Measurements from ENCODE around the gene DNM3. TPM values are rescaled to one million over a fixed set of nuclear protein-coding genes. Genes with fewer than 3 reads are reported as not detected.

DNM3 gene
- total RNA-seq (2021) (0.71 and 0.94 TPM in 2 replicates), Bru-seq, nascent RNA (percentile 38 among the genes with signal in this experiment), BruChase-seq, experiment 1, labeled RNA remaining after a 2-hour chase (percentile 33 among the genes with signal in this experiment), BruChase-seq, experiment 2, labeled RNA remaining after a 6-hour chase (percentile 33 among the genes with signal in this experiment)
- long read RNA-seq, partial matches to known transcripts = 2 of 7 reads
- long read RNA-seq, other reads (novel, unspliced or antisense) = 5 of 7 reads

- no peaks in the 10 kb centered on the region for H3K36me3 ChIP-seq (ENCODE audit: insufficient read depth, low read length, poor library complexity, severe bottlenecking)
- intact Hi-C loops (cut with micrococcal nuclease; ENCODE audit: unreplicated experiment) = no loop called here
- POLR2A ChIA-PET (ENCODE audit: low non-redundant PET) = no interaction called here
- BruUV-seq (replicated peaks) = no TSS peak
- H3K4me1 ChIP-seq (ENCODE audit: insufficient read depth, low read length, poor library complexity, severe bottlenecking) = peaks cover 8% of the 10 kb centered on the region
- H3K27ac ChIP-seq (ENCODE audit: low read depth, low read length, poor library complexity, severe bottlenecking) = no peak within 1 kb of the TSS
- TF ChIP-seq, protein P1, sequence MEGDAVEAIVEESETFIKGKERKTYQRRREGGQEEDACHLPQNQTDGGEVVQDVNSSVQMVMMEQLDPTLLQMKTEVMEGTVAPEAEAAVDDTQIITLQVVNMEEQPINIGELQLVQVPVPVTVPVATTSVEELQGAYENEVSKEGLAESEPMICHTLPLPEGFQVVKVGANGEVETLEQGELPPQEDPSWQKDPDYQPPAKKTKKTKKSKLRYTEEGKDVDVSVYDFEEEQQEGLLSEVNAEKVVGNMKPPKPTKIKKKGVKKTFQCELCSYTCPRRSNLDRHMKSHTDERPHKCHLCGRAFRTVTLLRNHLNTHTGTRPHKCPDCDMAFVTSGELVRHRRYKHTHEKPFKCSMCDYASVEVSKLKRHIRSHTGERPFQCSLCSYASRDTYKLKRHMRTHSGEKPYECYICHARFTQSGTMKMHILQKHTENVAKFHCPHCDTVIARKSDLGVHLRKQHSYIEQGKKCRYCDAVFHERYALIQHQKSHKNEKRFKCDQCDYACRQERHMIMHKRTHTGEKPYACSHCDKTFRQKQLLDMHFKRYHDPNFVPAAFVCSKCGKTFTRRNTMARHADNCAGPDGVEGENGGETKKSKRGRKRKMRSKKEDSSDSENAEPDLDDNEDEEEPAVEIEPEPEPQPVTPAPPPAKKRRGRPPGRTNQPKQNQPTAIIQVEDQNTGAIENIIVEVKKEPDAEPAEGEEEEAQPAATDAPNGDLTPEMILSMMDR (conservative IDR thresholded peaks at IDR 0.05; ENCODE audit: low read depth, low read length) = no peak
- no peak for TF ChIP-seq EZH2 (IDR thresholded peaks at IDR 0.05; ENCODE audit: borderline replicate concordance, low read depth, low read length, poor library complexity, severe bottlenecking)
- peak within 1 kb of the TSS; percentile 54 for H3K4me3 ChIP-seq (ENCODE audit: low read depth, low read length, poor library complexity, severe bottlenecking)
- CTCF ChIA-PET = interaction anchor here (0.6 to 1.0 kb wide), 2 partner anchors 40 to 143 kb away, joined by 3 read pairs; no protein-coding TSS in a partner anchor
- DNase-seq (ENCODE audit: low spot score) = peak; percentile 80
- H3K27me3 ChIP-seq (replicated peaks; ENCODE audit: insufficient read depth, low read depth, low read length, poor library complexity) = peaks cover 36% of the 10 kb centered on the region
- H3K9me3 ChIP-seq (ENCODE audit: low read depth, low read length, poor library complexity, severe bottlenecking) = no peaks in the 10 kb centered on the region
Measured at GRCh38 chr1:171841050-171841910, at the start of gene DNM3. Gene DNM3, plus strand, starts transcription at chr1:171841498. Its CDS starts 159 bp downstream, at chr1:171841657.

DNA sequence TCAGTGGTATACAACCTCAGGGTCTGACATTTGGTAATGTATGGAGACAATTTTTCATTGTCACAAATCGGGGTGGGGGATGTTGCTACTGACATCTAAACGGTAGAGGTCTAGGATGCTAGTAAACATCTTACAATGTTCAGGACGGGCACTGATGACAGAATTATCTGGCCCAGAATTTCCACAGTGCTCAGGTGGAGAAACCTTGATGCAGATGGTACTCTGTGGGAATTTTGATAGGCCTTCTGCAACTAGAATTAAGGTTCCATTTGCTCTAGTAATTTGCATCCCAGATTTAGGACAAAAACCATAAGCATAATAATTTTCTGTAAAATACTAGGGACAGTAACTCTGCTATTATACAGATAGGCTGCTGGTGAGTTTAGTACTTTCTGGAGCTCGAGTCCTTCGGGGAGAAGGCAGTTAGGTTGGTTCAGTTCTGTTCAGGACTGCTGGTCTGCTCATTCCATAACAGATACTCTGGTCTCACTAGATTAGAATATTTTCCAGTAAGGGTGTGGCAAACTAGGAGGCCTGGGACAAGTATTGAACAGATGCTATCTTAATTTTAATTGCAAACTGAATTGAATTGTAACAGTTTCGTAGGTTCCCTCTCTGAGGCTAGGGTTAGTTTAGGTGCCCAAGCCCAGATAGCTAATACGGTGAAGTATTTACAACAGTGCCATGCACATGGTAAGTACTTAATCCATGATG is 48.5 kb upstream of the DNM3 start:
- no peak for DNase-seq (ENCODE audit: low spot score)
- Histone ChIP-seq H3K9me3 (ENCODE audit: low read depth, low read length, poor library complexity, severe bottlenecking) (no peaks in the 10 kb centered on the region), H3K4me1 (ENCODE audit: insufficient read depth, low read length, poor library complexity, severe bottlenecking) (no peaks in the 10 kb centered on the region), H3K4me3 (ENCODE audit: low read depth, low read length, poor library complexity, severe bottlenecking) (no peak overlapping the region), H3K27ac (ENCODE audit: low read depth, low read length, poor library complexity, severe bottlenecking) (no peak overlapping the region), H3K36me3 (ENCODE audit: insufficient read depth, low read length, poor library complexity, severe bottlenecking) (peaks cover 74% of the 10 kb centered on the region), H3K27me3 (replicated peaks; ENCODE audit: insufficient read depth, low read depth, low read length, poor library complexity) (no peaks in the 10 kb centered on the region)
- CTCF ChIA-PET = no interaction called here
- intact Hi-C loops (cut with micrococcal nuclease; ENCODE audit: unreplicated experiment) = no loop called here
- BruUV-seq (replicated peaks) = no TSS peak
- POLR2A ChIA-PET (ENCODE audit: low non-redundant PET) = no interaction called here
- TF ChIP-seq, protein P1 (conservative IDR thresholded peaks at IDR 0.05; ENCODE audit: low read depth, low read length) = no peak
- no peak for TF ChIP-seq EZH2 (IDR thresholded peaks at IDR 0.05; ENCODE audit: borderline replicate concordance, low read depth, low read length, poor library complexity, severe bottlenecking)

GRCh38 chr1:171793636-171794035 is 47.7 kb upstream of the DNM3 start:
- Histone ChIP-seq H3K4me1 (ENCODE audit: insufficient read depth, low read length, poor library complexity, severe bottlenecking) (no peaks in the 10 kb centered on the region), H3K9me3 (ENCODE audit: low read depth, low read length, poor library complexity, severe bottlenecking) (no peaks in the 10 kb centered on the region), H3K4me3 (ENCODE audit: low read depth, low read length, poor library complexity, severe bottlenecking) (no peak overlapping the region), H3K27ac (ENCODE audit: low read depth, low read length, poor library complexity, severe bottlenecking) (no peak overlapping the region), H3K36me3 (ENCODE audit: insufficient read depth, low read length, poor library complexity, severe bottlenecking) (peaks cover 66% of the 10 kb centered on the region), H3K27me3 (replicated peaks; ENCODE audit: insufficient read depth, low read depth, low read length, poor library complexity) (no peaks in the 10 kb centered on the region)
- CTCF ChIA-PET = no interaction called here
- BruUV-seq (replicated peaks) = no TSS peak
- intact Hi-C loops (cut with micrococcal nuclease; ENCODE audit: unreplicated experiment) = no loop called here
- POLR2A ChIA-PET (ENCODE audit: low non-redundant PET) = no interaction called here
- DNase-seq (ENCODE audit: low spot score) = no peak
- TF ChIP-seq, protein P1 (conservative IDR thresholded peaks at IDR 0.05; ENCODE audit: low read depth, low read length) = no peak
- no peak for TF ChIP-seq EZH2 (IDR thresholded peaks at IDR 0.05; ENCODE audit: borderline replicate concordance, low read depth, low read length, poor library complexity, severe bottlenecking)

All from A673 (cell line).